ENCODE measurements around the gene KL. TPM values are rescaled to one million over a fixed set of nuclear protein-coding genes. Genes with fewer than 3 reads are reported as not detected.

Gene KL
- total RNA-seq, 4 donors from 2014 or later, result 0.60 to 3.4 (median 1.2) TPM

DNA sequence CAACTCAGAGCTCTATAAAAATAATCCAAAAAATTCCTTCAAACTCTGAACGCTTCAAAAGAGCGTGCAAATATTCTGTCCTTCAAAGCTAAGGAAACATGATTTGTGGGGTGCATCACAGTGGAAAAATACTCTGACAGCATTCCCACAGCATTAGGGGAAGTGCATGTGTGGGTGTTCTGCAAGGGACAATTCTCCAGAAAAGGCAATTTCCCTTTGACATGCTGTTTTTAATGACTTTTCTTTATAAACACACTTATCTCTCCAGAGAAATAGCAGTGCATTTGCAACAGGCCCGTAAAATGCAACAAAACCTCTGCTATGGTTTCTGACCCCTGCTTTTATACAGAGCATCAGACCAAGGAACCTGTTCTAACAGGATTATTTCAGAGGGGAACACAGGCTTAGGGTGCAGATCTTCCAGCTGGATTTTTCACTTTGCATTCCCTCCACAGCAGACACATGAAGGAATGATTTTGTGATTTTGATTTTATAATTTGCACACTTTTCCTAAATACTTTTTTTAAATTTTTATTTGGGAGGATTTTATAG is 42.6 kb downstream of the KL start:
- Histone ChIP-seq H3K27ac (no peak overlapping the region), H3K4me3 (no peak overlapping the region), H3K4me1 (peaks cover 0 to 7% (median 0%) of the 10 kb centered on the region in 4 donors), H3K9me3 (no peaks in the 10 kb centered on the region), H3K36me3 (no peaks in the 10 kb centered on the region), H3K27me3 (no peaks in the 10 kb centered on the region)
- no peak for DNase-seq
- TF ChIP-seq POLR2A (IDR thresholded peaks at IDR 0.05), result no peak
- TF ChIP-seq EP300 (IDR thresholded peaks at IDR 0.05; ENCODE audit: low read depth), result no peak
- TF ChIP-seq CTCF (IDR thresholded peaks at IDR 0.05), result no peak
- no peak for TF ChIP-seq POLR2AphosphoS5 (IDR thresholded peaks at IDR 0.05)
- intact Hi-C loops (cut with DNase I; ENCODE audit: low total_unique reads), result no loop called here
- 70 to 76% methylated on average over 2 to 3 of the region's 3 CpGs for WGBS, 2 donors (ENCODE audit: low coverage in 1 of 2)
- in situ Hi-C loops (cut with MboI; ENCODE audit: low pct_ligation_motif_present in 1 of 4, low pct_unique_long_range_greater_than_20kb in 1 of 4, low sequenced_read_pairs in 3 of 4), result no loop called here

- intact Hi-C loops (cut with DNase I; ENCODE audit: low total_unique reads), result no loop called here
- no peaks in the 10 kb centered on the region for H3K9me3 ChIP-seq
- WGBS, 2 donors (ENCODE audit: low coverage in 1 of 2), result 95 to 100% methylated on average over 2 to 15 of the region's 15 CpGs
- no peaks in the 10 kb centered on the region for H3K27me3 ChIP-seq
- H3K27ac ChIP-seq, result no peak overlapping the region
- peaks cover 0 to 7% (median 0%) of the 10 kb centered on the region in 4 donors for H3K4me1 ChIP-seq
- H3K4me3 ChIP-seq, result no peak overlapping the region
- no peaks in the 10 kb centered on the region for H3K36me3 ChIP-seq
- in situ Hi-C loops (cut with MboI; ENCODE audit: low pct_ligation_motif_present in 1 of 4, low pct_unique_long_range_greater_than_20kb in 1 of 4, low sequenced_read_pairs in 3 of 4), result no loop called here
- TF ChIP-seq EP300 (IDR thresholded peaks at IDR 0.05; ENCODE audit: low read depth), result no peak
- TF ChIP-seq POLR2AphosphoS5 (IDR thresholded peaks at IDR 0.05), result no peak
- TF ChIP-seq POLR2A (IDR thresholded peaks at IDR 0.05), result no peak
- TF ChIP-seq CTCF (IDR thresholded peaks at IDR 0.05), result no peak
- no peak for DNase-seq
These were observed 44.6 kb downstream of the KL start for GRCh38 chr13:33060815-33061214.

DNA sequence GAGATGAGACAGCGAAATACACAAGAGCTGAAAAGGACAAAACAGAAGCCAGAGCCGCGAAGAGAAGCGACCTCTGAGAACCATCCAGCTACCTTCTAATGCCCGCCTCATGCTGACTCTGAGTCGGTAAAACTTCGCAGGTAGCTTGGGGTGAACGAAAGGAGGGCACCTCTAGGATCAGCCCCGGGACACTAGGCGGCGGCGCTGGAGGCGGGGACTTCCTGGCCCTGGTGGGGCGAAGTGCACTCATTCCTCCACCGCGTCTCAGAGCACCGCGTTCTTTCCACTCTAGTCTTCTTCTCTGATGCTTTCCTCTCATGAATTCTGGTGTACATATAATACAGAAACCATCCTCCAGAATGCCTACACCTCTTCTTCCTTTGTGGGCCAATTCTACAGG is 50.1 kb downstream of the KL start:
- Histone ChIP-seq H3K9me3 (no peaks in the 10 kb centered on the region), H3K27ac (no peak overlapping the region), H3K4me3 (no peak overlapping the region), H3K4me1 (no peaks in the 10 kb centered on the region), H3K36me3 (no peaks in the 10 kb centered on the region), H3K27me3 (no peaks in the 10 kb centered on the region)
- intact Hi-C loops (cut with DNase I; ENCODE audit: low total_unique reads), result loop anchor here (5.0 kb wide), 1 partner anchor 219 kb away; no protein-coding TSS in a partner anchor
- WGBS, 2 donors (ENCODE audit: low coverage in 1 of 2), result 95 to 100% methylated on average over 1 to 18 of the region's 18 CpGs
- in situ Hi-C loops (cut with MboI; ENCODE audit: low pct_ligation_motif_present in 1 of 4, low pct_unique_long_range_greater_than_20kb in 1 of 4, low sequenced_read_pairs in 3 of 4), result no loop called here
- DNase-seq, result no peak
- TF ChIP-seq EP300 (IDR thresholded peaks at IDR 0.05; ENCODE audit: low read depth) (no peak), POLR2A (IDR thresholded peaks at IDR 0.05) (no peak), CTCF (IDR thresholded peaks at IDR 0.05) (no peak), POLR2AphosphoS5 (IDR thresholded peaks at IDR 0.05) (no peak)

- 84 to 87% methylated on average over 2 of the region's 2 CpGs for WGBS, 2 donors (ENCODE audit: low coverage in 1 of 2)
- no peak for DNase-seq
- H3K36me3 ChIP-seq, result no peaks in the 10 kb centered on the region
- H3K9me3 ChIP-seq, result no peaks in the 10 kb centered on the region
- TF ChIP-seq POLR2A (IDR thresholded peaks at IDR 0.05) (no peak), CTCF (IDR thresholded peaks at IDR 0.05) (no peak), EP300 (IDR thresholded peaks at IDR 0.05; ENCODE audit: low read depth) (no peak), POLR2AphosphoS5 (IDR thresholded peaks at IDR 0.05) (no peak)
- in situ Hi-C loops (cut with MboI; ENCODE audit: low pct_ligation_motif_present in 1 of 4, low pct_unique_long_range_greater_than_20kb in 1 of 4, low sequenced_read_pairs in 3 of 4), result no loop called here
- intact Hi-C loops (cut with DNase I; ENCODE audit: low total_unique reads), result loop anchor here (5.0 kb wide), 1 partner anchor 222 kb away; no protein-coding TSS in a partner anchor
- H3K27ac ChIP-seq, result no peak overlapping the region
- H3K27me3 ChIP-seq, result no peaks in the 10 kb centered on the region
- H3K4me3 ChIP-seq, result no peak overlapping the region
- no peaks in the 10 kb centered on the region for H3K4me1 ChIP-seq
These were observed 53.1 kb downstream of the KL start for GRCh38 chr13:33069365-33069764.

Data from transverse colon (tissue), 4 donors.